Activated naive CD4-positive, alpha-beta T cell treated with anti-CD3 and anti-CD28 coated beads, Interleukin-2, amount 50 U/mL, for 24 hours (primary cell): ENCODE data around the gene RAB17.

Experiments used
- H3K27ac Mint-ChIP-seq: one replicate; pipeline ENCODE4 v1.8.0; 2021; ENCODE audit warnings: mild to moderate bottlenecking, mixed read lengths
- H3K27me3 Mint-ChIP-seq: one replicate; pipeline ENCODE4 v1.8.0; 2021; ENCODE audit warnings: mixed read lengths
- H3K36me3 Mint-ChIP-seq: one replicate; pipeline ENCODE4 v1.8.0; 2021; ENCODE audit warnings: mixed read lengths
- H3K4me1 Mint-ChIP-seq: one replicate; pipeline ENCODE4 v1.8.0; 2021; ENCODE audit warnings: mixed read lengths
- H3K4me3 Mint-ChIP-seq: one replicate; pipeline ENCODE4 v1.8.0; 2021; ENCODE audit warnings: mild to moderate bottlenecking, mixed read lengths
- H3K9me3 Mint-ChIP-seq: one replicate; pipeline ENCODE4 v1.8.0; 2021; ENCODE audit warnings: mixed read lengths

RAB17 gene

DNA sequence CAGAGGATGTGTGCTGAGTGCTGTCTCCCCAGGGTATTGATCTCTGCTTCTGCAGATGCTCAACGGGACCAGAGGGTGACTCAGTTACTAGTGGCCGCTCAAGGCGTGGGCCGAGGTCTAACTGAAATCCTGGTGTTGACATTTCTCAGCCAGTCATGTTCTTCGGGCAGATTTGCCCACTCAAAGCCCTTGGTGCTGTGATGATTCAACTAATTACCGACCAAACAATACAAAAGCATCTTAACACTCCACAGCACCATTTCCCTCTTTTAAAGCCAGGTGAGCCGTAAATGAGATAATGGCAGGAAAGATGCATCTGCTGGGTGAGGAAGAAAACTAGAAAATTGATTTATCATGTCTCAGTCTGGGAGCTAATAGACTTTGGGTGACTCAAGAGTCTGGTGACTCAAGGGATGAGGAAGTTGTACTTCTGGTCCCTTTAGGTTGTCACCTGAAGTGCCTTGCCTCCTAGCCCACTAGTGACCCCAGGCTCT, 56.8 kb downstream of the RAB17 start:
- Mint-ChIP-seq H3K27me3 (no peaks in the 10 kb centered on the region), H3K36me3 (no peaks in the 10 kb centered on the region), H3K4me3 (no peak overlapping the region), H3K9me3 (no peaks in the 10 kb centered on the region), H3K4me1 (no peaks in the 10 kb centered on the region), H3K27ac (no peak overlapping the region)

GRCh38 chr2:237532160-237532559, 58.4 kb downstream of the RAB17 start:
- Mint-ChIP-seq H3K4me1 (no peaks in the 10 kb centered on the region), H3K27me3 (no peaks in the 10 kb centered on the region), H3K4me3 (no peak overlapping the region), H3K27ac (no peak overlapping the region), H3K9me3 (no peaks in the 10 kb centered on the region), H3K36me3 (no peaks in the 10 kb centered on the region)

GRCh38 chr2:237530472-237531433, 59.8 kb downstream of the RAB17 start:
- Mint-ChIP-seq H3K9me3 (no peaks in the 10 kb centered on the region), H3K27me3 (no peaks in the 10 kb centered on the region), H3K4me1 (no peaks in the 10 kb centered on the region), H3K36me3 (no peaks in the 10 kb centered on the region), H3K4me3 (no peak overlapping the region), H3K27ac (no peak overlapping the region)

DNA sequence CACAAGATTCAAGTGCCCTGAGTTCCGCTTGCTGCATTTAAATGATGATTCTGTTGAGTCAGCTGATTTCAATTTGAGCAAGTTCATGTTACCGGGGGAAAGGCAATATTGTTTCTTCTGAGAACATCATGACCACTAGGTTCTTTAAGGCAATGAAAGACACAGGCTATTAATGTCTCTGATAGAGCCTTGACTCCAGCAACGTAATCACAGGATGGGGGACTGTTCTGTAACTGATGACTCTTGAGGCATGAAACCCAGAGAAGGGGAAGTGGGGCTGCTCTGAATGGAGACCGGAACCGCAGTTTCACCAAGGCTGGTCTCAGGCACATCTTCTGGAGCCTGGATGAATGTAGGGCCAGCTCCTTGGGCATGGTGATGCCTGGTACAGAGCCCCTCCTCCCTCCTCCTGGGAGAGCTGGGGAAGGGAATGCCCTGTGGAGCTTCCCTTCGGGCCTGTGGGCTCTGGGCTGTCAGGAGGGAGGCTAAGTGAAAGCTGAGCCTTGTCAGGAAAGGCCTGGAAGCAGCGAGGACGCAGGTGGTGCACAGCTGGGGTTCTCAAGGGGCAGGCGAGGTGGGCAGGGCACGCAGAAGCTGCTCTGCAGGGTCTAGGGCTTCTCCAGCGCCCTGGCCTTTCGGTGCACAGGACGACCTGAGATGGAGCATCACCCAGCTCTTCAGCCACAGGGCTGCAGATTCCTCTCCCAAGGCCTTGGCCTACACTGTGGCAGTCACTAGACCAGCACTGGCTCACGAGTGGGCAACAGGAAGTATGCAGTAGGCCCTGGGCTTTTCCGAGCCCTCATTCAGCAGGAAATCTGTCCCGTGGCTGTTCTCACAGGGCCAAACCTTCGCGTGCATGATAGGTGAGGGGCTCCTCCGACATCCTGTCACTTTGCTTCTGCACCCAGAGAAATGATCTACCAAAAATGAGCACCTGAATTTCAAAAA, 60.8 kb downstream of the RAB17 start:
- Mint-ChIP-seq H3K4me3 (no peak overlapping the region), H3K27ac (no peak overlapping the region), H3K27me3 (no peaks in the 10 kb centered on the region), H3K9me3 (no peaks in the 10 kb centered on the region), H3K36me3 (no peaks in the 10 kb centered on the region), H3K4me1 (no peaks in the 10 kb centered on the region)

- Mint-ChIP-seq H3K36me3 (no peaks in the 10 kb centered on the region), H3K27me3 (no peaks in the 10 kb centered on the region), H3K9me3 (no peaks in the 10 kb centered on the region), H3K27ac (no peak overlapping the region), H3K4me1 (no peaks in the 10 kb centered on the region), H3K4me3 (no peak overlapping the region)
Observed at GRCh38 chr2:237527766-237528165, 62.8 kb downstream of the RAB17 start.

DNA sequence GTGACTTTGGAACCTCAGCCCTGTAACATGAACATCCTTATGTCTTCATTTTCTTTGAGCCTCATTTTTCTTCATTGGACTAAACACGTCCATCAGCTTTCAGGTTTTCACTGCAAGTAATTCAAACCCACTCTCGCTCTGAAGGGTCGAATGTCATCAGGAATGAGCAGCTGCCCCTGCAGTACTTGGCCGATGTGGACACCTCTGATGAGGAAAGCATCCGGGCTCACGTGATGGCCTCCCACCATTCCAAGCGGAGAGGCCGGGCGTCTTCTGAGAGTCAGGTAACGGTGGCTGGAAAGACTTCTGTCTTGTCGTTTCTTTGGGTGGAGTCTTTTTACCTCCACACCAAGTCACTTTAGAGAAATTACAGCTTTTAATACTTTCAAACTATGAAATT, 63.3 kb downstream of the RAB17 start:
- Mint-ChIP-seq H3K9me3 (no peaks in the 10 kb centered on the region), H3K27ac (no peak overlapping the region), H3K4me3 (no peak overlapping the region), H3K36me3 (no peaks in the 10 kb centered on the region), H3K4me1 (no peaks in the 10 kb centered on the region), H3K27me3 (no peaks in the 10 kb centered on the region)

- H3K27ac Mint-ChIP-seq: no peak overlapping the region
- H3K36me3 Mint-ChIP-seq: no peaks in the 10 kb centered on the region
- H3K4me1 Mint-ChIP-seq: no peaks in the 10 kb centered on the region
- no peaks in the 10 kb centered on the region for H3K9me3 Mint-ChIP-seq
- no peaks in the 10 kb centered on the region for H3K27me3 Mint-ChIP-seq
- no peak overlapping the region for H3K4me3 Mint-ChIP-seq
Observed at GRCh38 chr2:237525559-237526157, 64.9 kb downstream of the RAB17 start.

DNA sequence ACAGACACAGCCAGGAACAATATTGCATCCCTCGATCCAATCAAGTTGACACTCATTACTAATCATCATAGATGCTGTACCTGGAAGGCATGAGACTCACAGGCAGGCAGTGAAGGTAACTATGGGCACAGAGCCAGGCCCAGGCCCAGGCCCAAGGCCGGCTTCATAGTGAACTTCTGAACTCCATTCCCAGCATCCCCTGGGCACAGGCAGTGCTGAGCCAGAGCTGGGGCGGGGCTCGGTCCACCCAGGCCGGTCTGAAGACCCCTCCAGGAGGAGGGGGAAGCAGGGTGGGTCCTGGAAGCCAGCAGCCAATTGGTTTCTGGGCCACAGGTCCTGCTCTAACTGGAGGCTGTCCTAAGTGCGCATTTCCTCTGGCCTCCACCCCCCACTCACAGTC, 65.9 kb downstream of the RAB17 start:
- H3K4me1 Mint-ChIP-seq: no peaks in the 10 kb centered on the region
- H3K27ac Mint-ChIP-seq: no peak overlapping the region
- no peak overlapping the region for H3K4me3 Mint-ChIP-seq
- H3K27me3 Mint-ChIP-seq: no peaks in the 10 kb centered on the region
- no peaks in the 10 kb centered on the region for H3K36me3 Mint-ChIP-seq
- no peaks in the 10 kb centered on the region for H3K9me3 Mint-ChIP-seq
